NT2/D1 (cell line): ENCODE measurements around the gene NAT10.

Source experiments
- SUZ12 ChIP-seq: IDR thresholded peaks from 2 replicates; pipeline ENCODE4 v1.6.1; 2011; ENCODE audit not compliant: insufficient read length, insufficient read depth; ENCODE audit errors: extremely low read depth
- YY1 ChIP-seq: IDR thresholded peaks from 2 replicates; pipeline ENCODE4 v1.6.1; 2011; ENCODE audit not compliant: insufficient read length, insufficient read depth
- ZNF274 ChIP-seq: IDR thresholded peaks from 2 replicates; pipeline ENCODE4 v1.6.1; 2011; ENCODE audit warnings: mild to moderate bottlenecking, low read depth, low read length

GRCh38 chr11:34151166-34151565 lies 45.7 kb downstream of the NAT10 start:
- TF ChIP-seq ZNF274 (no peak), SUZ12 (no peak), YY1 (no peak)
